GM15510 (cell line): Measurements from ENCODE around the gene CAPS.

ENCODE experiments used
- POLR2A ChIP-seq: IDR thresholded peaks from 3 replicates; pipeline ENCODE4 v1.6.1; 2011; ENCODE audit warnings: borderline replicate concordance; ENCODE audit not compliant: insufficient read length; ENCODE audit errors: extremely low read depth

Gene CAPS

DNA sequence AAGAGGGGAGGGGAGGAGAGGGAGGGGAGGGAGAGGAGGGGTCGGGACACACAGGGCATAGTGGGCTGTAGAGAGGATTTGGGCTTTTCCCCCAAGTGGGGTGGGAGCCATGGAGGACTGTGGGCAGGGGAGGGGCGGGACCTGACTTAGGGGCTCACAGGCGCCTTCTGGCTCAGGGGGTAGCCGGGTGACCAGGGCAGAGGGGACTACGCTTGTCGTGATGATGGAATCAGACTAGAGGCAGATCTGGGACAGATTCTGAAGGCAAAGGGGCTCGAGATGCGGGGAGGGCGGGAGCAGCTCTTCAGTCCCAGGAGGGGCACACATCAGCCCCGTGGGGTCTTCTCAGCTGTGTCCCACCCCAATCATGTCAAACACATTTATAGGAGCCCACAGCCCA, 24.0 kb upstream of the CAPS start:
- no peak for TF ChIP-seq POLR2A

DNA sequence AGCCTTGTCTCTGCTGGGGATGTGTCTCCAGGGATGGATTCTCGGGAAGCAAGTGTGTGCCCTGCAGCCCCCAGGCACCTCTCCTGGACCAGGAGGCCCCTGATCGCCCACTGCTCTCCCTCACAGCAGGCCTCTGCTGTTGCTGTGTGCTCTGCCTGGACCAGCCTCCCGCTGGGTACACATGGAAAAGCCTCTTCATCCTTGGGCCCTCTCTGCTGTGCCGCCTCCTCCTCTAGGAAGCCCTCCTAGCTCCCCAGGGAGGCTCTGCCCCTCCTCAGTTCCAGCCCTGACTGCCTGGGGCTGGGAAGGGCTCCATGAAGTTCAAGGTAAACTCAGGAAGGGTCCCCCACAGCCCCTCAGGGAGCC, 22.5 kb upstream of the CAPS start:
- no peak for TF ChIP-seq POLR2A

DNA sequence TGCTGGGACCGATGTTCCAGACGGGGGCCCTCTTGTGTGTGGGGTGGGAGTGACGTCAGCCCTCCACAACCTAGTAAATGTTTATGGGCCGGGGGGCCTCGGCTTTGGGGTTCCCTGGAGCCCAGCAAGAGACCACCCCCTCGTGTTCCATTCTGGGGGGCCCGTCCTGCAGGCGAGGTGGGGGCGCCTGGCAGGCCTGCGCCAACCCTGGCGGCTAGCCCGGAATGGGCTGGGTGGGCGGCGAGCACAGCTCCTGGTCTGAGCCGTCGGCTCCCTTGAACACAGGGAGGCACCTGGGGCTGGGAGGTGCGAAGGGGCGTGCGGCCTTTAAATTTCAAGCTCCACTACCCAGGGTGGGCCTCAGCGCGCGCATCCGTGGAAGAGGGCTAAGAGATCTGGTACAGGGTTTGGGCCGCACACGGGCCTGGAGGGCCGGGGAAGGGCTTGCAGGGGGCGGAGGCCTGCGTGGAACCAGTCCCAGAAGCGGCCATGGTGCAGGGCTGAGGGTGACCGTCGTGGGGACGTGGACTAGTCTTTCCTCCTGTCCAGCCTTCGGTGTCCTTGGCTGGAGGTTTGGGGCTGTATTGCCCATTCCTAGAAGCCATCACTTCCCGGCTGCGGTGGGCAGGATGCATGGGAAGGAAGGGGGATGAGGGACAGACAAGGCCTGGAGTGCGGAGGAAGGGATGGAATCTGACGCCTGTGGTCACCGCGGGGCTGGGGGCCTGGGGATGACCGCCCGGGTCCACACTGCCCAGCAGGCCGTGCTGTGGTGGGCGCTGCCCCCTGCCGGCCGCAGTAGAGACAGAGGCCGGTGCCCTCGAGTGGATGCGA, 21.9 kb upstream of the CAPS start:
- TF ChIP-seq POLR2A, result no peak

DNA sequence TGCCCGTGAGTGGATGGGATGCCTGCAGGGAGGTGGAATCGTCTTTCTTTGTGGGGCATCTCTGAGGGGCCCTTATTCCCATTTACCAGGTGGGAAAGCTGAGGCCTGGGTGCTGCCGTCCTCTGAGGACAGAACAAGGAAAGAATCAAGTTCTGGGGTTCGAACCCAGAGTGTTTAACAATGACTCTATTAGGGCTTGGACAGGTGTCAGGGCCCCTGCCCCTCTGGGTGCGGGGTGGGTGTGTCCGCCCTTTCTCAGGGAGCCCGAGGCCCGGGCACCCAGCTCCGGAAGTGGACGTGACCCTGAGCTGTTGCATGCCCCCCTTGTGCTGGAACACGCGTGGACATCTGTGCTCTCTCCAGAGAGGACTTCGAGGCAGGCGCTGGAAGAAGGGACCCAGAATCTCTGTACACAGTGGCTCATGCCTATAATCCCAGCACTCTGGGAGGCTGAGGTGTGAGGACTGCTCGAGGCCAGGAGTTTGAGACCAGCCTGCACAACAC, 21.2 kb upstream of the CAPS start:
- no peak for TF ChIP-seq POLR2A

DNA sequence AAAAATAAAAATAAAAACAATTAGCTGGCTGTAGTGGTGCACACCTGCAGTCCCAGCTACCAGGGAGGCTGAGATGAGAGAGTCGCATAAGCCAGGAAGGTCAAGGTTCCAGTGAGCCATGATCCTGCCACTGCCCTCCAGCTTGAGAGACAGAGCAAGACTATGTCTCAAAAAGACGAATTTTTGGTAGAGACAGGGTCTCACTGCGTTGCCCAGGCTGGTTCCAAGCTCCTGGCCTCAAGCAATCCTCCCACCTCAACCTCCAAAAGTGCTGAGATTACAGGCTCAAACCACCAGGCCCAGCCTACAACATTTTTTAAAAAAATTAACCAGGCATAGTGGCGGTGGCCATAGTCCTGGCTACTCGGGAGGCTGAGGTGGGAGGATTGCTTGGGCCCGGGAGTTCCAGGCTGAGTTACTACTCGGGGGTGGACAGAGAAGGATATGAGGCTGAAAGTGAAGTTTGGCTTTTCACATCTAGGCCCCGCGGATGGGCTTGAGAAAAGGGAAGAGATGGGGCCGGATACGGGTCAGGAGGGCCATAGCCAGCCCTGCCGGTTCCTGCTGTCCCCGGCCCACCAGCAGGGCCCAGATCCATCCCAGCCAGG, 20.7 kb upstream of the CAPS start:
- no peak for TF ChIP-seq POLR2A

DNA sequence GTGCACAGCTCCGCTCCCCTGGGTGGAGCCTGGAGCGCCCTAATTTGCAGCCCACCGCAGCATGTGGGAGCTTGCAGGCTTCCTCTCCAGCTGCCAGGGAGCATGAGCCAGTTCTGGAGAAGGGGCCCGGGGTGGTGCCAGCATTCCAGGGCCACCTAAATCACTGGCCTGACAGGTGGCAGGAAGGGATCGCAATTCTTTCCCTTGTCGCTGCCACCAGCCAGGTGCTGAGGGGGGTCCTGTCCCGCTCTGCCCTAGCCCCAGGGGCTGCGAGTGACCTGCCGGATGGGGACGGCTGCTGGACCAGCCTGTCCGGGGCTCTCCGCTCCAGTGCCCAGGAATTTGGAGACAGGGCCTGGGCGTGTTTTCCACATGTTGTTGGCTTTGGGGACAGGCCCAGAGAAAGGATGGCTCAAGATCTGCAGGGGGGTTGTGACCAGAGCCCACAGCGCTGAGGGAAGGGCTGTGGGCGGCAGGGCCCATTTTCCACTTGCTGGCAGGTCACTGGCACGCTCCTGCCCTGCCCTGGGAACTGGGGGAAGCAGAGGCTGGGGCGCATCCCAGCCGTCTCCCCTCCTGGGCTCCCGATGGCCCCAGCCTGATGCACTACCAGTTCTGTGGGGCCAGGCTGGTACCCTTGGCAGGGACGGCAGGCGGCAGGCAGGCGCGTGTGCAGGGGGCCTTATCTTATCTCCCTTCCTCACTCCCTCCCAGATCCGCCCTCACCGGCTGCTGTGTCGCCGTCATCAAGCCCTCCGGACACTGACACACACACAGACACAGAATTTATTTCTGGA, 19.9 kb upstream of the CAPS start:
- TF ChIP-seq POLR2A, result no peak

DNA sequence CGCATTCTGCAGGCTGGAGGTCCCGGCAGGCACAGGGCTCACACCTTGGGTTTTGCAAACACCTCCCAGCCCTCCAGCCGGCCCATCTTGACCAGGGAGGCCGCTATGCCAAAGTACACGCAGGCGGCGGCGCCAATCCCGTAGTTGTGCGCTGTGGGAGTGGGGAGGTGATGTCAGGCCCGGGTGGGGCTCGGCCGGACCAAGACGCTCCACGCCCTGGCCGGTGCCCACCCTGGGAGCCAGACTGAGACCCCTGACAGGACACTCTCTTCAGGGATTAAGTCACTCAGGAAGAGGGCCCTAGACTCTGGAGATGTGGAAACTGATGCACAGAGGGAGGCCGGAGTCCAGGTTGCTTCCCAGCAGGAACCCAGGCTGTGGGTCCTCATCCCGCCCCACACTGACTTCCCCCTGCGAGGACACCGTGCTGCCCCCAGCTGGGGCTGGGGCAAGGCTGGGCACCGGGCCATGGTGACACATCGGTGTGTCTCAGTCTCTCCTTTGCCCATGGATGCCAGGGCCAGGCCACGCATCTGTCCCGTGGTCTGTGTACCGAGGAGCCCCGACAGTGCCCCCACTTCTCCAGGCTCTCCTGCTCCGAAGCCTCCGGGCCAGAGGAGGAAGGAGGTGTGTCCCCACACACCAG, 19.2 kb upstream of the CAPS start:
- no peak for TF ChIP-seq POLR2A

DNA sequence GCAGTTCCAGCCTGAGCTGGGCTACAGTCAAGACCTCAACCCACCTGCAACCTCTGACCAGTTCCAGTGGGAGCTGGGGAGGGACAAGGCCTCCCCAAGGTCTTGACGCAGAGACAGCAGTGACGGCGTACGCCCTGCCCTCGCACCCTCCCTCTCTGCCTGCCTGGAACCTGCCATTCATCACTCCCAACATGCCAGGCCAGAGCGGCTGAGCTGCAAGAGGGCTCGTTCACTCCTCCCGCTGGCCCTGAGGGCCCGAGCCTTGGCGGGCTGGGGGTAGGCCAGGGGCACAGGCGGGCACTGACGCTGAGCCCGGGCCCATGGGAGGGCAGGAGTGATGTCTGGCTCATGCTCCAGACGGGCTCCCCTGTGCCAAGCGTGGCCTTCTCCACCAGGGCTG, 18.6 kb upstream of the CAPS start:
- TF ChIP-seq POLR2A, result no peak

DNA sequence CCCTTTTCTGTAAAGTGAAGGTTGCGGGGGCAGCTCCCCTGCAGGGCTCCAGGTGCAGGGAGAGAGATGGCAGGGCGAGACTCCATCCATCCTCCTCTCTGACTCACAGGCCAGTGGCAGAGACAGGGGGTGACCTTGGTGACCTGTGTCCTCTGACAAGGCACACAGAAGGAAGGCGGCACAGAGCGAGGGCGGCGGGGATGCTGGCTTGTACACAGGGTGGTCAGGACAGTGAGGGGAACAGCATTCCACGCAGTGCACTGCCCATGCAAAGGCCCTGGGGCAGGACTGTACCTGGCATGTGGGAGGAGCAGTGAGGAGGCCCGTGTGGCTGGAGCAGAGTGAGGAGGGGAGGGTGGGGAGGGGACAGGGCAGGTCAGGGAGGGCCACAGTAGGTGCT, 18.2 kb upstream of the CAPS start:
- TF ChIP-seq POLR2A, result no peak

DNA sequence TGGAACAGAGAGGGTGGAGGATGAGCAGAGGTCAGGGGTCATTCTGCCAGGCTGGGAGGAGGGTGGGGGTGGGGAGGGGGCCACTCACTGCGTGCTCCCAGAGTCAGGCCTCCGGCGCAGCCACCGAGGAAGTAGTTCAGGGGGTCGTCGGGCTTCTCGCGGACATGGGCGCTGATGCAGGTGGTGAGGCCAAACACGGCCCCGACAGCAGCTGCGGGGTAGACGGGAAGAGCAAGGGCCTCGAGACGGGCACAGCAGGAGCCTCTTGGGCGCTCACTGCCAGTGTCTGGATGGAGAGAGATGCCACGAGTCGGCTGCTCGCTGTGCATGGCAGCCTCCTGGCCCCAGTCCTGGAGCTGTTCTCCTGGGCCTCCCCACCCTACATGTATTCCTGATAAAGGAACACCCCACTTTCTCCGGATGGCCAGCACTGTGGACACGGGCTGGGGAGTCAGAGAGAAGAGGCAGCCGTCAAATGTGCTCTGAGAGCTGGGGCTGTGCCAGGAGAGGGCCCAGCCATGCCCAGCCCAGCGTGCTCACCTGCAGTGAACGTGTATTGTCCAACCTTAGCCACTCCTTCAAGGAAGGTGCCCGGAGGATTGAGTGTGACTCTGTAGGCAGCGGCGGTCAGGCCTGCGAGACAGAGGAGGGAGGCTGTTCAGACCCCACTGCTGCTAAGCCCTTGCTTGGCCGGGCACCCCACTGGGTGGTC, 17.5 kb upstream of the CAPS start:
- TF ChIP-seq POLR2A, result no peak

DNA sequence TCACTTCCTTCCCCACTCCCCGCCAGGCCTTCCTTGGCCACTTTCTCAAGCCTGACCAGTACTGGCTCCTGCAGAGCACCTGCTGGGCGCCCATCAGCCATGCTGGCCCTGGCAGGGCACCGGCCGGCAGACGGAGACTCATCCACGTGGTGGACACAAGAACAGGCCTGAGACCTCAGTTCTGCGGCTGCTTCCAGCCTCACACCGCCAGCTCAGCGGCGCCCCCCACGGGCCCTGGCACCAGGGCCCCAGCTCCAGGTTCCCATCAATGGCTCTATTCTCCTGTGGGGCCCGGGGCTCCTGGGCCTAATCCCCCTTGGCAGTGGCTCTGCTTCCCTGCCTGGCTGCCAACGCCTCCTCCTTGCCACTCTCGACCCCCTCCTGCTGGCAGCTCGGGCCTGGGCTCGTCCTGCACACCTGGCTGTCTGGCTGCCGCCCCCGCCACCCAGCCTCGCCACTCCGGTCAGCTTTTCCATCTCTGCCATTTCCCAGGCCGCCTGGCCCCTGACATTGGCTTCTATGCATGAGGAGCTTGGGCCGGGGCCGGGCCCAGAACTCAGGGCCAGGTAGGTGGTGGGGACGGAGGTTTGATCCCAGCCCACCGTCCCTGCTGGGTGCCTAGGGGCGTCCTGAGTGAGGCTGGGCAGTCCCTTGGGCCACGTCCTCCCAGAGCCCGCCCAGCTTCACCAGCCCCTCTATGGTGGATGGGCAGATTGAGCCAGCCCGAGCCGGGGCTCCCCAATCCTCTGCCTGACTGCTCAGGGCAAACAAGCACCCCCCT, 16.7 kb upstream of the CAPS start:
- no peak for TF ChIP-seq POLR2A

DNA sequence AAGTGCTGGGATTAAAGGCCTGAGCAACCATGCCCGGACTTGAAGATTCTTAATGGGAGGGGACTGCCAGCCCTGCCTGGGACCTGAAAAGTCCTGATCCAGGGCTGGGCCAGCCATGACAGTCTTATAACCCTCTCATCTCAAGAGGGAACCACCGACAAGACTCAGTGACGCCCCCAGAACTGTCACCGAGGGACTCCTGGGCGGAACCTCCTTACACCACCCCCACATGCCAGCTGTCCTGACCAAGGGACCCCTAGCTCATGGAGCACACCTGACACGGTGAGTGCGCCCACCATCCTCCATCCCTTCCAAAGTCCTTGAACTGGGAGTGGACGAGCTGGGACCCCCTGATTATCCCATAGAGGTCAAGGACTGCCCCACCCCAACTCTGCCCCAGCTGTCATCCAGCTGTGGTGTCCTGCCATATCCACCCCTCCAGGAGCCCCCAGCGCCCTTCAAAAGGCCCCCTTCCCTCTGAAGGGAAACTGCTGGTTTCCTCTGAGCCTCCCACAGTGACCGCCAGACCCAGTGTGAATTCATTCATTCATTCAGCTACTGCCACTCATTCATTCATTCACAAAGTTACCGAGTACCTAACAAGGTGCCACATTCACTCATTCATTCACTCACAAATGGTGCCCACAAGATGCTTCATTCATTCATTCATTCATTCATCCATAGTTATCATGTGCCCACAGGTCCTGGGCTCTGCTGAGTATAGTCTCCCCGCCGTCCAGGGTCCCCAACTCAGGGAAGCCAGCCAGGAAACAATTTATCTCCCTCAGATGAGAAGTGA, 14.1 kb upstream of the CAPS start:
- no peak for TF ChIP-seq POLR2A

DNA sequence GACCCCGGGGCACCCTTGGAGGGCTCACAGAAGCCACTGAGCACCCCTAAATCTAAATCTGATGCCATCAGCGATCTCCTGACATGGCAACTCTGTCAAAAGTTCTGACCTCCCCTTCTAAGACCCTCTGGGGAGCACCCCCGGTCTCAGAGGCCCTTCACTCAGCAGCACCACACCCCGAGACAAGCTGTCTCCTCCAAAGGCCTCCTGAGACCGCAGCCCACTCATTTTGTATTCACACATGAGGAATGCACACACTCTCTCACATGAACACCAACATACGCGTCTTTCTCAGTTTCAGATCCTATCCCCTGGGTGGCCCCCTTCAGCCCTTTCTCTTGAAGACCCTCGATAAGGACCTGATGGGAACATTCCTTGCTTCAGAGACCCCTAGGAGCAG, 13.1 kb upstream of the CAPS start:
- TF ChIP-seq POLR2A, result no peak

DNA sequence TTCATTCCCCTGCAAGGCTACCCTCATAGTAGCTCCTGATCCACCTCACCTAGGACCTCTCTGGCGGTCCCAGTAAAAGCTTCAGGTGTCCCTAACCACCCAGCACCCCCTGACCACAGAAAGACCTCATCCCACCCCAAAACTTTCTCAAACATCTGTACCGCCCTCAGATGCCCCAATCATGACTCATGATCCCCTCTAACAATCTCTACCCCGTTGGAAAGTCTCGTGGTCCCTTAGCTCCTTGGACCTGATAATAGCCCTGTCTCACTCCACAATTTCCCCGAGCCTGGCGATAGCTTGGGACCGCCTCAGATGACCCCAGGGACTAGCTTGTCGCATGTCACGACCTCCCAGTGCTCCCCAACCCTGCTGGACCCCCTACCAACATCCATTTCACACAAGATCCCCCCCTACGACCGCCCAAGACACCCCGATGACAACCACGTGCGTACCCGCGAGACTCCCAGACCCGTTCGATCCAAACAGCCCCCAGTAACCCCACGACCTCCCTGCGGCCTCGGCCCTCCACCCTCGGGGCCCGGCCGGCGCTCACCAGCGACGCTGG, 10.9 kb upstream of the CAPS start:
- no peak for TF ChIP-seq POLR2A
